ENCODE data around the gene GRM7.

DNA sequence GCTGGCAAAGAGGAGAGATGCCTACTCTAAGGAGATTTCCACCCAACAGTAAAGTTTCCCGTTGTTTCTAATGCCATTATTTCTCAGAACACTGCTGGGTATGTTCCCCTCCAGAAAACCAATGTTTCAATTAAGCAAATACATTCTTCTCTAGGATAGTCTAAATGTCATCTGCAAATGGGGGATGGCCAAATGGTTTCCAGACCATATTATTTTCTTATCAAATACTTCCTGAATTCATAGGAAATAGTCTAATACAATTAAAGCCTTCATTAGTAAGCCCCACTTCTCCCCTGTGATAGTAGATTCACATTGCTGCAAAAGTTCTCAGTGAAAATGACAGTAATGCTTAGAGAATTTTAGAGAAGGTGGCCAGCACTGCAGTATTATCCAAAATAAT is 716.6 kb downstream of the GRM7 start:
- TF ChIP-seq, protein P1, sequence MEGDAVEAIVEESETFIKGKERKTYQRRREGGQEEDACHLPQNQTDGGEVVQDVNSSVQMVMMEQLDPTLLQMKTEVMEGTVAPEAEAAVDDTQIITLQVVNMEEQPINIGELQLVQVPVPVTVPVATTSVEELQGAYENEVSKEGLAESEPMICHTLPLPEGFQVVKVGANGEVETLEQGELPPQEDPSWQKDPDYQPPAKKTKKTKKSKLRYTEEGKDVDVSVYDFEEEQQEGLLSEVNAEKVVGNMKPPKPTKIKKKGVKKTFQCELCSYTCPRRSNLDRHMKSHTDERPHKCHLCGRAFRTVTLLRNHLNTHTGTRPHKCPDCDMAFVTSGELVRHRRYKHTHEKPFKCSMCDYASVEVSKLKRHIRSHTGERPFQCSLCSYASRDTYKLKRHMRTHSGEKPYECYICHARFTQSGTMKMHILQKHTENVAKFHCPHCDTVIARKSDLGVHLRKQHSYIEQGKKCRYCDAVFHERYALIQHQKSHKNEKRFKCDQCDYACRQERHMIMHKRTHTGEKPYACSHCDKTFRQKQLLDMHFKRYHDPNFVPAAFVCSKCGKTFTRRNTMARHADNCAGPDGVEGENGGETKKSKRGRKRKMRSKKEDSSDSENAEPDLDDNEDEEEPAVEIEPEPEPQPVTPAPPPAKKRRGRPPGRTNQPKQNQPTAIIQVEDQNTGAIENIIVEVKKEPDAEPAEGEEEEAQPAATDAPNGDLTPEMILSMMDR (IDR thresholded peaks at IDR 0.05), result no peak
- TF ChIP-seq POLR2AphosphoS5 (IDR thresholded peaks at IDR 0.05) (no peak), POLR2A (IDR thresholded peaks at IDR 0.05) (no peak)
